IMR-90 (cell line): ENCODE measurements around the gene MADD. TPM values are rescaled to one million over a fixed set of nuclear protein-coding genes. Genes with fewer than 3 reads are reported as not detected.

Experiments used
- ATAC-seq: fragments of 200-7000 bp; cut with Tn5 transposase; 2 replicates; pipeline ENCODE4 v1.9.1; 2020; ENCODE audit warnings: low read depth, mild to moderate bottlenecking, moderate library complexity
- BruUV-seq: library from RNA; stranded (reverse); fragments of 400-500 nt; replicated peaks from 2 replicates; lab custom pipeline; 2021; lab: Mats Ljungman, UMichigan
- CTCF ChIA-PET: fragments of 300-600 bp; formaldehyde crosslinking; extraction: SDS; loops from one replicate; lab custom pipeline; 2021; ENCODE audit warnings: antibody characterized with exemption; lab: Yijun Ruan, JAX
- POLR2A ChIA-PET: fragments of 300-600 bp; sonication (Branson Sonifier 250); formaldehyde crosslinking; loops from one replicate; lab custom pipeline; 2022; ENCODE audit warnings: antibody characterized with exemption; ENCODE audit not compliant: unreplicated experiment; lab: Charles Lee
- DNase-seq: peaks from one replicate; pipeline ENCODE4 v3.0.0; 2013
- H2AFZ ChIP-seq: replicated peaks from 2 replicates; pipeline ENCODE3; 2013; ENCODE audit warnings: low read length, mild to moderate bottlenecking; ENCODE audit not compliant: poor library complexity
- H2AK5ac ChIP-seq: 2 replicates; pipeline ENCODE4 v1.6.1; 2013; ENCODE audit warnings: low read depth, low read length, inconsistent platforms
- H2AK9ac ChIP-seq: replicated peaks from 2 replicates; pipeline ENCODE3; 2013; ENCODE audit warnings: mild to moderate bottlenecking, low read depth, low read length, moderate library complexity; ENCODE audit not compliant: poor library complexity
- H2BK120ac ChIP-seq: 2 replicates; pipeline ENCODE4 v1.6.1; 2013; ENCODE audit warnings: low read depth, low read length, inconsistent platforms
- H2BK15ac ChIP-seq: 3 replicates; pipeline ENCODE4 v1.6.1; 2013; ENCODE audit warnings: low read depth, low read length, inconsistent platforms
- H2BK20ac ChIP-seq: 2 replicates; pipeline ENCODE4 v1.6.1; 2013; ENCODE audit warnings: low read depth, mild to moderate bottlenecking, inconsistent platforms, low read length, moderate library complexity
- H2BK5ac ChIP-seq: 2 replicates; pipeline ENCODE4 v1.6.1; 2013; ENCODE audit warnings: mild to moderate bottlenecking, low read depth, low read length, inconsistent platforms; ENCODE audit not compliant: poor library complexity, severe bottlenecking
- H3K14ac ChIP-seq: replicated peaks from 2 replicates; pipeline ENCODE4 v1.6.1; 2013; ENCODE audit warnings: low read depth, low read length, inconsistent platforms
- H3K18ac ChIP-seq: 2 replicates; pipeline ENCODE4 v1.6.1; 2013; ENCODE audit warnings: low read depth, low read length, control low read depth
- H3K23ac ChIP-seq: 2 replicates; pipeline ENCODE4 v1.6.1; 2013; ENCODE audit warnings: low read depth, low read length, inconsistent platforms
- H3K27ac ChIP-seq: 2 replicates; pipeline ENCODE4 v1.5.1; 2013; ENCODE audit warnings: mild to moderate bottlenecking, control low read depth, low read length; ENCODE audit not compliant: insufficient read depth
- H3K27me3 ChIP-seq: 2 replicates; pipeline ENCODE4 v1.6.1; 2013; ENCODE audit warnings: low read length; ENCODE audit not compliant: control insufficient read depth, insufficient read depth
- H3K36me3 ChIP-seq: 2 replicates; pipeline ENCODE4 v1.6.1; 2013; ENCODE audit warnings: low read length, mixed read lengths; ENCODE audit not compliant: control insufficient read depth, insufficient read depth
- H3K4ac ChIP-seq: 2 replicates; pipeline ENCODE4 v1.6.1; 2013; ENCODE audit warnings: low read depth, low read length, inconsistent platforms
- H3K4me1 ChIP-seq: 2 replicates; pipeline ENCODE4 v1.6.1; 2013; ENCODE audit warnings: low read length, mixed read lengths; ENCODE audit not compliant: control insufficient read depth, insufficient read depth
- H3K4me2 ChIP-seq: 2 replicates; pipeline ENCODE4 v1.6.1; 2013; ENCODE audit warnings: low read depth, mild to moderate bottlenecking, control low read depth, low read length, moderate library complexity
- H3K4me3 ChIP-seq: 2 replicates; pipeline ENCODE4 v1.5.1; 2013; ENCODE audit warnings: low read depth, mild to moderate bottlenecking, control low read depth, low read length, moderate library complexity; ENCODE audit not compliant: insufficient read depth
- H3K56ac ChIP-seq: 2 replicates; pipeline ENCODE4 v1.6.1; 2013; ENCODE audit warnings: low read length, inconsistent platforms; ENCODE audit not compliant: insufficient read depth; ENCODE audit errors: extremely low read depth
- H3K79me1 ChIP-seq, 2 experiments: 2 replicates each; pipeline ENCODE4 v1.6.1; 2013; ENCODE audit warnings: low read length in 2 of 2, inconsistent platforms in 1 of 2, low read depth in 1 of 2
- H3K9ac ChIP-seq: 2 replicates; pipeline ENCODE4 v1.6.1; 2013; ENCODE audit warnings: low read depth, low read length, control low read depth
- H3K9me1 ChIP-seq: 2 replicates; pipeline ENCODE4 v1.6.1; 2013; ENCODE audit warnings: low read length, inconsistent platforms; ENCODE audit not compliant: insufficient read depth
- H3K9me3 ChIP-seq: 2 replicates; pipeline ENCODE4 v1.6.1; 2013; ENCODE audit warnings: low read length; ENCODE audit not compliant: control insufficient read depth, insufficient read depth
- H4K20me1 ChIP-seq: 2 replicates; pipeline ENCODE4 v1.6.1; 2013; ENCODE audit warnings: low read length, inconsistent platforms; ENCODE audit not compliant: insufficient read depth
- H4K5ac ChIP-seq: 2 replicates; pipeline ENCODE4 v1.6.1; 2013; ENCODE audit warnings: mild to moderate bottlenecking, low read depth, low read length, control low read depth
- H4K8ac ChIP-seq, 2 experiments: 2 replicates each; pipeline ENCODE4 v1.6.1; 2013; ENCODE audit warnings: low read depth in 2 of 2, low read length in 2 of 2, control low read depth in 1 of 2, inconsistent platforms in 1 of 2
- H4K91ac ChIP-seq: 2 replicates; pipeline ENCODE4 v1.6.1; 2013; ENCODE audit warnings: low read depth, low read length, inconsistent platforms; ENCODE audit not compliant: insufficient read depth
- BHLHE40 ChIP-seq: fragments of 150-350 bp; IDR thresholded peaks from 2 replicates; pipeline ENCODE4 v1.6.1; 2016; ENCODE audit warnings: mild to moderate bottlenecking, low read depth, low read length
- CTCF ChIP-seq: conservative IDR thresholded peaks from 2 replicates; pipeline ENCODE4 v1.5.1; 2012; ENCODE audit warnings: mild to moderate bottlenecking, low read depth, low read length, improper control_type of control experiment
- NFE2L2 ChIP-seq: fragments of 150-350 bp; IDR thresholded peaks from 2 replicates; pipeline ENCODE4 v1.6.1; 2016; ENCODE audit warnings: low read depth, mild to moderate bottlenecking, low read length
- USF2 ChIP-seq: fragments of 150-350 bp; IDR thresholded peaks from 2 replicates; pipeline ENCODE4 v1.6.1; 2017; ENCODE audit warnings: mild to moderate bottlenecking, antibody characterized with exemption, low read length, low read depth
- WGBS, 2 experiments: methylation state at CpG; one replicate each; pipeline versions ENCODE4 v1.1.5 to v1.1.7; 2013; ENCODE audit warnings: missing lambda C conversion rate in 2 of 2; ENCODE audit not compliant: insufficient read length in 1 of 2; ENCODE audit errors: extremely low coverage in 2 of 2; 5-methylcytosine and 5-hydroxymethylcytosine counted together
- dilution Hi-C: fragments of 300-500 bp; cut with HindIII; formaldehyde crosslinking; loops from one replicate; pipeline ENCODE4 v1.14.3; 2018; ENCODE audit warnings: low sequenced_read_pairs; ENCODE audit not compliant: unreplicated experiment
- in situ Hi-C: fragments of 300-500 bp; cut with MboI; formaldehyde crosslinking; loops from 3 replicates; pipeline ENCODE4 v1.14.3; 2019; ENCODE audit warnings: low sequenced_read_pairs, inconsistent platforms, mixed read lengths
- intact Hi-C: fragments of 100-400 bp; cut with micrococcal nuclease; formaldehyde crosslinking; loops from 2 replicates; pipeline ENCODE4 v1.10.0; 2022
- polyA plus RNA-seq, 3 experiments: library from polyadenylated mRNA; depleted of rRNA; stranded (reverse); fragments of >200 nt; gene quantifications; 2 replicates each; pipeline ENCODE4 v1.2.3, GENCODE V29; 2012; ENCODE audit warnings: low replicate concordance in 1 of 3
- total RNA-seq: library from RNA; depleted of rRNA; stranded (reverse); fragments of >200 nt; gene quantifications from 2 replicates; pipeline ENCODE4 v1.2.3, GENCODE V29; 2012
- TF ChIP-seq, protein P1 (sequence below): fragments of 150-350 bp; IDR thresholded peaks from 2 replicates; pipeline ENCODE4 v1.6.1; 2016; ENCODE audit warnings: low read depth, mild to moderate bottlenecking, low read length, moderate library complexity, borderline replicate concordance

The MADD gene
- total and polyA plus RNA-seq, 2 of the 4 experiments (the other 2 are of a cell fraction): 13.3 to 16.4 TPM

GRCh38 chr11:47248304-47248663 is 21.6 kb upstream of the MADD start:
- Histone ChIP-seq H4K5ac (peak overlapping the region; percentile 64), H2BK5ac (peak overlapping the region; percentile 77), H2BK15ac (peak overlapping the region; percentile 65; the same call in 2 of the 3 replicates), H2AFZ (peak overlapping the region; percentile 98), H3K36me3 (peaks cover 15% of the 10 kb centered on the region), H3K4me1 (peaks cover 10% of the 10 kb centered on the region), H3K4me2 (peak overlapping the region; percentile 69), H2AK9ac (peak overlapping the region; percentile 93), H3K9me3 (no peaks in the 10 kb centered on the region), H3K23ac (peak overlapping the region; percentile 83), H3K56ac (peak overlapping the region; percentile 81), H2BK120ac (peak overlapping the region; percentile 71), H3K14ac (peak overlapping the region; percentile 99), H4K8ac (peak overlapping the region; percentile 83 to 96), H3K27ac (peak overlapping the region; percentile 86), H3K4me3 (peak overlapping the region; percentile 66), H3K79me1 (peaks cover 29 to 42% of the 10 kb centered on the region in 2 experiments), H3K27me3 (no peaks in the 10 kb centered on the region), H4K20me1 (no peaks in the 10 kb centered on the region), H3K9me1 (peaks cover 12% of the 10 kb centered on the region), H2AK5ac (peak overlapping the region; percentile 70), H2BK20ac (peak overlapping the region; percentile 18; the same call in 1 of the 2 replicates), H3K18ac (peak overlapping the region; percentile 21), H4K91ac (peak overlapping the region; percentile 75), H3K4ac (peak overlapping the region; percentile 93), H3K9ac (peak overlapping the region; percentile 91)
- no peak for TF ChIP-seq BHLHE40
- no peak for TF ChIP-seq NFE2L2
- TF ChIP-seq, protein P1, sequence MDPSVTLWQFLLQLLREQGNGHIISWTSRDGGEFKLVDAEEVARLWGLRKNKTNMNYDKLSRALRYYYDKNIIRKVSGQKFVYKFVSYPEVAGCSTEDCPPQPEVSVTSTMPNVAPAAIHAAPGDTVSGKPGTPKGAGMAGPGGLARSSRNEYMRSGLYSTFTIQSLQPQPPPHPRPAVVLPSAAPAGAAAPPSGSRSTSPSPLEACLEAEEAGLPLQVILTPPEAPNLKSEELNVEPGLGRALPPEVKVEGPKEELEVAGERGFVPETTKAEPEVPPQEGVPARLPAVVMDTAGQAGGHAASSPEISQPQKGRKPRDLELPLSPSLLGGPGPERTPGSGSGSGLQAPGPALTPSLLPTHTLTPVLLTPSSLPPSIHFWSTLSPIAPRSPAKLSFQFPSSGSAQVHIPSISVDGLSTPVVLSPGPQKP: no peak
- no peak for TF ChIP-seq CTCF
- TF ChIP-seq USF2: no peak
- ChIA-PET CTCF (interaction anchor here (0.6 to 1.7 kb wide), 4 partner anchors 9 to 187 kb away, joined by 3 to 7 read pairs (median 5); partner anchors contain the start of gene NR1H3), POLR2A (interaction anchor here (1.2 kb wide), 1 partner anchor 13 kb away, joined by 4 read pairs; no protein-coding TSS in a partner anchor)
- DNase-seq (peak; percentile 57), ATAC-seq (peak; percentile 55)
- BruUV-seq: TSS peak; percentile 60
- intact Hi-C loops: loop anchor here (2.0 kb wide), 1 partner anchor 33 kb away; the partner anchor contains the start of gene DDB2
- in situ Hi-C loops: no loop called here
- dilution Hi-C loops: no loop called here
- WGBS, 2 experiments: 0% methylated on average over 6 of the region's 7 CpGs; no CpG with 5 or more reads in 1 of the 2 experiments
